ENCODE results near the gene MYH11. TPM values are rescaled to one million over a fixed set of nuclear protein-coding genes. Genes with fewer than 3 reads are reported as not detected.

The MYH11 gene
- total and polyA plus RNA-seq, 2 donors (not counting 1 experiment from before 2014, with no cell fraction given): 1.3 to 14.5 TPM

DNA sequence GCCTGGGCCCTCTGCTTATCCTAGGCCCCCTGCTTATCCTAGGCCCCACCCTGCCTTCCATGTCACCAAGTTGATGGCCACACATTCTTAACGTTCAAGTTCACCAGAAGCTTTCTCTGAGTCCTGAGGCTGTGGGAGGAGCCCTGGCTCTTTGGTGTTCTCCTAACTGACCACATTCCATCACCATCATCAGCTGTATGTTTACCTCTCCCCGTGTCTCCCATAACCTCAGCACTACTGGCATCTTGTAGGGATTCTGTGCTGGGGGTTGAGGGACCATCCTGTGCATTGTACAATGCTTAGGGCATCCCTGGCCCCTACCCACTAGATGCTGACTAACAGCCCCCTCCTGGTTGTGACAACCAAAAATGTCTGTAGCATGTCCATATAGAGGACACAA lies 107.5 kb downstream of the MYH11 start:
- no peak overlapping the region for H3K27ac ChIP-seq (ENCODE audit: insufficient read depth, low read length)
- no peak overlapping the region for H3K4me3 ChIP-seq (replicated peaks in 1 of 4; ENCODE audit: control extremely low read depth in 1 of 4, insufficient read depth in 1 of 4, low read depth in 3 of 4, low read length in 4 of 4)
- H3K4me2 ChIP-seq (ENCODE audit: extremely low read depth, insufficient read depth, low read length): no peak overlapping the region
- no peaks in the 10 kb centered on the region for H3K27me3 ChIP-seq (ENCODE audit: control insufficient read depth, insufficient read depth, low read length)
- H4K20me1 ChIP-seq (ENCODE audit: control insufficient read depth, extremely low read depth, insufficient read depth, low read length): no peaks in the 10 kb centered on the region
- DNase-seq (ENCODE audit: low read depth in 2 of 2): no peak
- no peak overlapping the region for H2AFZ ChIP-seq (ENCODE audit: low read length)
- no peaks in the 10 kb centered on the region for H3K4me1 ChIP-seq (ENCODE audit: control insufficient read depth, extremely low read depth, insufficient read depth, low read length)
- H3K36me3 ChIP-seq (ENCODE audit: control insufficient read depth, insufficient read depth, low read length): no peaks in the 10 kb centered on the region
- TF ChIP-seq EZH2 (IDR thresholded peaks at IDR 0.05; ENCODE audit: low read length, missing control alignments): no peak
- TF ChIP-seq, protein P1, sequence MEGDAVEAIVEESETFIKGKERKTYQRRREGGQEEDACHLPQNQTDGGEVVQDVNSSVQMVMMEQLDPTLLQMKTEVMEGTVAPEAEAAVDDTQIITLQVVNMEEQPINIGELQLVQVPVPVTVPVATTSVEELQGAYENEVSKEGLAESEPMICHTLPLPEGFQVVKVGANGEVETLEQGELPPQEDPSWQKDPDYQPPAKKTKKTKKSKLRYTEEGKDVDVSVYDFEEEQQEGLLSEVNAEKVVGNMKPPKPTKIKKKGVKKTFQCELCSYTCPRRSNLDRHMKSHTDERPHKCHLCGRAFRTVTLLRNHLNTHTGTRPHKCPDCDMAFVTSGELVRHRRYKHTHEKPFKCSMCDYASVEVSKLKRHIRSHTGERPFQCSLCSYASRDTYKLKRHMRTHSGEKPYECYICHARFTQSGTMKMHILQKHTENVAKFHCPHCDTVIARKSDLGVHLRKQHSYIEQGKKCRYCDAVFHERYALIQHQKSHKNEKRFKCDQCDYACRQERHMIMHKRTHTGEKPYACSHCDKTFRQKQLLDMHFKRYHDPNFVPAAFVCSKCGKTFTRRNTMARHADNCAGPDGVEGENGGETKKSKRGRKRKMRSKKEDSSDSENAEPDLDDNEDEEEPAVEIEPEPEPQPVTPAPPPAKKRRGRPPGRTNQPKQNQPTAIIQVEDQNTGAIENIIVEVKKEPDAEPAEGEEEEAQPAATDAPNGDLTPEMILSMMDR (conservative IDR thresholded peaks at IDR 0.05 in 1 of 2, IDR thresholded peaks at IDR 0.05 in 1 of 2; ENCODE audit: low read depth in 1 of 2, low read length in 2 of 2): no peak
- no peaks in the 10 kb centered on the region for H3K9me3 ChIP-seq (ENCODE audit: control insufficient read depth, insufficient read depth, low read depth, low read length)
- no peaks in the 10 kb centered on the region for H3K79me2 ChIP-seq (ENCODE audit: control insufficient read depth, insufficient read depth, low read length)
- no peak overlapping the region for H3K9ac ChIP-seq (ENCODE audit: insufficient read depth, low read length)

DNA sequence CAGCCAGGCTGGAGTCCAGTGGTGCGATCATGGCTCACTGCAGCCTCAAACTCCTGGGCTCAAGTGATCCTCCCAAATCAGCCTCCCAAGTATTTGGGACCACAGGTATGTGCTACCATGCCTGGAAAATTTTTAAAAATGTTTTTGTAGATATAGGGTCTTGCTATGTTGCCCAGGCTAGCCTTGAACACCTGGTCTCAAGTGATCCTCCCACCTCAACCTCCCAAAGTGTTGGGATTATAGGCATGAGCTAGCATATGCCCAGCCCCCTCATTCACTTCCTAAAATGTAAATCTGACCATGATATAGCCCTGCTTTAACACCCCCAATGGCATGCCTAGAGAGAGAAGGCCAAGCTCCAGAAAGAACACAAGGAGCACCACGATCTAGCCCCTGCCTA lies 108.2 kb downstream of the MYH11 start:
- no peaks in the 10 kb centered on the region for H4K20me1 ChIP-seq (ENCODE audit: control insufficient read depth, extremely low read depth, insufficient read depth, low read length)
- H3K9ac ChIP-seq (ENCODE audit: insufficient read depth, low read length): no peak overlapping the region
- H3K4me2 ChIP-seq (ENCODE audit: extremely low read depth, insufficient read depth, low read length): no peak overlapping the region
- no peaks in the 10 kb centered on the region for H3K4me1 ChIP-seq (ENCODE audit: control insufficient read depth, extremely low read depth, insufficient read depth, low read length)
- H3K27me3 ChIP-seq (ENCODE audit: control insufficient read depth, insufficient read depth, low read length): no peaks in the 10 kb centered on the region
- no peak overlapping the region for H3K4me3 ChIP-seq (replicated peaks in 1 of 4; ENCODE audit: control extremely low read depth in 1 of 4, insufficient read depth in 1 of 4, low read depth in 3 of 4, low read length in 4 of 4)
- no peak for TF ChIP-seq EZH2 (IDR thresholded peaks at IDR 0.05; ENCODE audit: low read length, missing control alignments)
- TF ChIP-seq, protein P1 (conservative IDR thresholded peaks at IDR 0.05 in 1 of 2, IDR thresholded peaks at IDR 0.05 in 1 of 2; ENCODE audit: low read depth in 1 of 2, low read length in 2 of 2): no peak
- H3K79me2 ChIP-seq (ENCODE audit: control insufficient read depth, insufficient read depth, low read length): no peaks in the 10 kb centered on the region
- no peaks in the 10 kb centered on the region for H3K36me3 ChIP-seq (ENCODE audit: control insufficient read depth, insufficient read depth, low read length)
- no peaks in the 10 kb centered on the region for H3K9me3 ChIP-seq (ENCODE audit: control insufficient read depth, insufficient read depth, low read depth, low read length)
- H3K27ac ChIP-seq (ENCODE audit: insufficient read depth, low read length): no peak overlapping the region
- no peak overlapping the region for H2AFZ ChIP-seq (ENCODE audit: low read length)
- no peak for DNase-seq (ENCODE audit: low read depth in 2 of 2)

DNA sequence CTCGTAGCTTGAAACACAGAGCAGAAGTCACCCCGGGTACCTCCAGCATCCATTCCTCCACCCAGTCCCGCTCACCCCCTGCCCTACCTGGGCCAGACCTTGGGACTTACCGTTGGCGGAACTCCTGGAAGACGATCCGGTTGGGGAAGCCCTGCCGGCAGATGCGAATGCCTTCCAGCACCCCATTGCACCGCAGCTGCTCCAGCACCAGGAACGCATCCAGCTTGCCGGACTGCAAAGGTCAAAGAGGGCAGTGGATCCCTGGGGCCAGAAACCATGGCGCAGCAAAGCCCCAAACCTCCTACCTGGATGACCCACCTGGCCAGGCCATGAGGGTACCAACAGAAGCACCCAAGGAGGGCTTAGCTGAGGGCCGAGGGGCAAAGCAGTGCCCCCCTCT lies 108.9 kb downstream of the MYH11 start:
- H3K9me3 ChIP-seq (ENCODE audit: control insufficient read depth, insufficient read depth, low read depth, low read length): no peaks in the 10 kb centered on the region
- DNase-seq (ENCODE audit: low read depth in 2 of 2): no peak
- H3K79me2 ChIP-seq (ENCODE audit: control insufficient read depth, insufficient read depth, low read length): no peaks in the 10 kb centered on the region
- H3K4me2 ChIP-seq (ENCODE audit: extremely low read depth, insufficient read depth, low read length): no peak overlapping the region
- no peaks in the 10 kb centered on the region for H3K27me3 ChIP-seq (ENCODE audit: control insufficient read depth, insufficient read depth, low read length)
- no peaks in the 10 kb centered on the region for H3K4me1 ChIP-seq (ENCODE audit: control insufficient read depth, extremely low read depth, insufficient read depth, low read length)
- no peak overlapping the region for H3K27ac ChIP-seq (ENCODE audit: insufficient read depth, low read length)
- no peak overlapping the region for H2AFZ ChIP-seq (ENCODE audit: low read length)
- H3K9ac ChIP-seq (ENCODE audit: insufficient read depth, low read length): no peak overlapping the region
- no peak for TF ChIP-seq EZH2 (IDR thresholded peaks at IDR 0.05; ENCODE audit: low read length, missing control alignments)
- TF ChIP-seq, protein P1 (conservative IDR thresholded peaks at IDR 0.05 in 1 of 2, IDR thresholded peaks at IDR 0.05 in 1 of 2; ENCODE audit: low read depth in 1 of 2, low read length in 2 of 2): no peak
- no peaks in the 10 kb centered on the region for H4K20me1 ChIP-seq (ENCODE audit: control insufficient read depth, extremely low read depth, insufficient read depth, low read length)
- no peaks in the 10 kb centered on the region for H3K36me3 ChIP-seq (ENCODE audit: control insufficient read depth, insufficient read depth, low read length)
- H3K4me3 ChIP-seq (replicated peaks in 1 of 4; ENCODE audit: control extremely low read depth in 1 of 4, insufficient read depth in 1 of 4, low read depth in 3 of 4, low read length in 4 of 4): no peak overlapping the region

All from fibroblast of lung (primary cell).